ENCODE data around the gene A2ML1.
"Not testable (repeated sequence)": the region's sequence is repeated elsewhere in the genome, so short reads cannot be mapped to it uniquely, and the experiment has no call there.

Gene A2ML1

GRCh38 chr12:8849876-8850275 is 27.5 kb downstream of the A2ML1 start:
- DNase-seq (ENCODE audit: low spot score in 2 of 2): no peak
- H3K27me3 Mint-ChIP-seq: peaks cover 6% of the 10 kb centered on the region
- no peak overlapping the region for H3K27ac Mint-ChIP-seq
- H3K9me3 Mint-ChIP-seq: no peaks in the 10 kb centered on the region
- no peak for ATAC-seq (ENCODE audit: low read depth)
- H3K4me1 Mint-ChIP-seq: no peaks in the 10 kb centered on the region
- H3K4me3 Mint-ChIP-seq: no peak overlapping the region
- no peaks in the 10 kb centered on the region for H3K36me3 Mint-ChIP-seq

GRCh38 chr12:8852119-8852518 is 29.7 kb downstream of the A2ML1 start:
- Mint-ChIP-seq H3K27ac (no peak overlapping the region), H3K4me1 (no peaks in the 10 kb centered on the region), H3K27me3 (peaks cover 4% of the 10 kb centered on the region), H3K9me3 (no peaks in the 10 kb centered on the region), H3K4me3 (no peak overlapping the region), H3K36me3 (no peaks in the 10 kb centered on the region)
- no peak for ATAC-seq (ENCODE audit: low read depth)
- DNase-seq (ENCODE audit: low spot score in 2 of 2): no peak

DNA sequence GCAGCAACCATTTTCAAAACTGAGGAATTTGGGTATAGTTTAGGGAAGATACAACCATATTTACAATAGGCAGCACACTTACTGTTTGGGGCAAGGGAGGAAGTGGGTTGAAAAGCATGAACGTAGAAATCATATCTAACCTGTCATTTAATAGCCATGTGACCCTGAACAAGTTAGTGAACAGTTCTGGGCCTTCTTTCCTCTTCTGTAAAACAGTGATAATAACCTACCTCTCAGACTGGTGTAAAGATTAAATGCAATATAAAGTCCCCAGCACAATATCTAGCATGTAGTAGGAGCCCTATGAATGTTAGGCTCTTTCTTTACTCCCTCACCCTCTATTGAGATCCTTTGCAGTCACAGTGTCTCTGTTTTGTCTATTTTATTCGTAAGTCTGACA is 33.5 kb downstream of the A2ML1 start:
- Mint-ChIP-seq H3K9me3 (no peaks in the 10 kb centered on the region), H3K27ac (no peak overlapping the region), H3K27me3 (peaks cover 2% of the 10 kb centered on the region), H3K36me3 (no peaks in the 10 kb centered on the region), H3K4me3 (no peak overlapping the region), H3K4me1 (no peaks in the 10 kb centered on the region)
- DNase-seq (ENCODE audit: low spot score in 2 of 2) (no peak), ATAC-seq (ENCODE audit: low read depth) (no peak)

DNA sequence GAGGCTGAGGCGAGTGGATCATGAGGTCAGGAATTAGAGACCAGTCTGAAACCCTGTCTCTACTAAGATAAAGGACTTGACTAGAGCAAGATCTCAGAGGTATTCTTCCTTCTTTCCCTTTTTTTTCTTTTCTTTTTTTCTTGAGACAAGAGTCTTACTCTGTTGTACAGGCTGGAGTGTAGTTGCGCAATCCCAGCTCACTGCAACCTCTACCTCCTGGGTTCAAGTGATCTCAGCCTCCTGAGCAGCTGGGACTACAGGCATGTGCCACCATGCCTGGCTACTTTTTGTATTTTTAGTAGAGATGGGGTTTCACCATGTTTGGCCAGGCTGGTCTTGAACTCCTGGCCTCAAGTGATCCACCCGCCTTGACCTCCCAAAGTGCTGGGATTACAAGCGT is 37.0 kb downstream of the A2ML1 start:
- DNase-seq (ENCODE audit: low spot score in 2 of 2); H3K4me1 Mint-ChIP-seq; H3K27ac Mint-ChIP-seq; H3K4me3 Mint-ChIP-seq; H3K36me3 Mint-ChIP-seq; H3K27me3 Mint-ChIP-seq; H3K9me3 Mint-ChIP-seq; ATAC-seq (ENCODE audit: low read depth): not testable (repeated sequence)

- Mint-ChIP-seq H3K27ac (no peak overlapping the region), H3K4me1 (no peaks in the 10 kb centered on the region), H3K9me3 (no peaks in the 10 kb centered on the region), H3K4me3 (no peak overlapping the region), H3K27me3 (peaks cover 2% of the 10 kb centered on the region), H3K36me3 (no peaks in the 10 kb centered on the region)
- ATAC-seq (ENCODE audit: low read depth): peak; percentile 44
- peak in 1 of 2 donors; percentile 12 for DNase-seq (ENCODE audit: low spot score in 2 of 2)
These were observed 37.9 kb downstream of the A2ML1 start for GRCh38 chr12:8860165-8860961.

DNA sequence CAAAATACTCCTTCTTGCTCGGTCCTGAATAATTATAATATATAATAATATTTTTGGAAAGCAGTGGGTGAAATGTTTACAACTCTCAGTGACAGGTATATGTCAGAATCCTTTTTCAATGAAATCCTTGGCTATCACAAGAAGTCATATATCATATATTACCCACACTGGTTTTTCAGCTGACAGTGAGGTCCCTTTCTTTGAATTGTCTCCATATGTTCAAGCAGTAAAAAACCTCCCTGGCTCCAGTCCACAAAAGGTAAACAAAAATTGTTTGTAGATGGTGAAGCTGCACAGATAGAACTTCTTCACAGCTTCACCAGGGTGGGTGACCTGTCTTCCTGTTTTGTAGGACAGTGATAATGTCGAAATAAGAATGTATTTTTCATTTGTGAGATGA is 44.0 kb downstream of the A2ML1 start:
- Mint-ChIP-seq H3K27me3 (peaks cover 2% of the 10 kb centered on the region), H3K36me3 (no peaks in the 10 kb centered on the region), H3K27ac (no peak overlapping the region), H3K4me3 (no peak overlapping the region), H3K4me1 (no peaks in the 10 kb centered on the region), H3K9me3 (no peaks in the 10 kb centered on the region)
- DNase-seq (ENCODE audit: low spot score in 2 of 2) (no peak), ATAC-seq (ENCODE audit: low read depth) (no peak)

DNA sequence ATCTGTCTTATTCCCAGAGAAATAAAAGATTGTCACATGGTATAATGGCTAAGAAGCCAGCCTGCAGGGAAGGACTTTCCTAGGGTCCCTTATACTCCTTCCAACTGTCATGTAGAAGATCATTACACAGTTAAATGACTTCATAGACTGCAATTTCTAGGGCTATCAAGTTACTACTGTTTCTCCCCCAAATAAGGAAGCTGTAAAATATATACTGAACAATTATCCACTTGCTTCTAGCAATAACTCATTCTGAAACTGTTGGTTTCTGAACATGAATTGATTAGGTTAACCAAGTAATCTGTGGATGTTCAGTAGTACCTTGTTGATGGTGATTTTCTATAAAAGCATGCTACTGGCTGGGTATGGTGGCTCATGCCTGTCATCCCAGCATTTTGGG is 44.6 kb downstream of the A2ML1 start:
- Mint-ChIP-seq H3K9me3 (no peaks in the 10 kb centered on the region), H3K27ac (no peak overlapping the region), H3K4me1 (no peaks in the 10 kb centered on the region), H3K4me3 (no peak overlapping the region), H3K36me3 (no peaks in the 10 kb centered on the region), H3K27me3 (peaks cover 2% of the 10 kb centered on the region)
- ATAC-seq (ENCODE audit: low read depth) (no peak), DNase-seq (ENCODE audit: low spot score in 2 of 2) (no peak)

GRCh38 chr12:8867786-8868185 is 45.4 kb downstream of the A2ML1 start:
- Mint-ChIP-seq H3K27me3 (peaks cover 2% of the 10 kb centered on the region), H3K27ac (no peak overlapping the region), H3K36me3 (no peaks in the 10 kb centered on the region), H3K4me3 (no peak overlapping the region), H3K4me1 (no peaks in the 10 kb centered on the region), H3K9me3 (no peaks in the 10 kb centered on the region)
- DNase-seq (ENCODE audit: low spot score in 2 of 2) (no peak), ATAC-seq (ENCODE audit: low read depth) (no peak)

DNA sequence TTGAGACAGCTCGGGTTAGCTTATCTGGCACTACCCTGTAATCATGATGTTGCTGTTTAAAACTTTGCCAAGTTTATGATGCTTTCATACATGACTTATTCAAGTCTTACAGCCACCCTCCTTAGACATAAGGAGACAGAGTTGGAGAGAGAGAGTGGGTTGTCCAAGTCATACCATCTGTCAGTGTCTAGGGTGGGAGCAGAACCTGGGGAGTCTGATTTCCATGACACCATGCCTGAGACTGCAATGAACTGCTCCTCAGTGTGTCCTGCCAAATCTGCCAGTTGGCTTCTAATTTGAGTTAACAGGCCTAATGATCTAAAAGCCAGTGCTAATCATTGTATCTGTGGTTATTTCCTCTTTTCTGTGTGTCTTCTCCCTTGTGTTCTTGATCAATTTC is 48.2 kb downstream of the A2ML1 start:
- peaks cover 3% of the 10 kb centered on the region for H3K27me3 Mint-ChIP-seq
- no peaks in the 10 kb centered on the region for H3K9me3 Mint-ChIP-seq
- no peaks in the 10 kb centered on the region for H3K4me1 Mint-ChIP-seq
- DNase-seq (ENCODE audit: low spot score in 2 of 2): no peak
- no peak overlapping the region for H3K27ac Mint-ChIP-seq
- H3K4me3 Mint-ChIP-seq: no peak overlapping the region
- ATAC-seq (ENCODE audit: low read depth): no peak
- H3K36me3 Mint-ChIP-seq: no peaks in the 10 kb centered on the region

DNA sequence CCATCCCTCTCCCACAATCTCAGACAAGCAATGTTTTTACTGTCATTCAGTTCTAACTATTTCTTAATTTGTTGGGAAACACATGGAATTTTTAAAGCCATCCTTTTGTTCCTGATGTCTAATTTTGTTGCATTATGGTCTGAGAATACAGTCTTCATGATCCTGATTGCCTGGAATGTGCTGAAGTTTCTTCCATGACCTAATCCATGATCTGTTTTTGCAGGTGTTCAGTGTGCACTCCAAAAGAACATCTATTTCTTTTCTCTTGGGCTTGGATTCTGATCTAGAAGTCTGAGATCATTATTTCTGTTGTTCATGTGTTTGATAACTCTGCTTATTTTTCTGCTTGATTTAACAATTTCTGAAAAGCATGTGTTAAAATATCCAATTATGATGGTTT is 48.6 kb downstream of the A2ML1 start:
- Mint-ChIP-seq H3K9me3 (no peaks in the 10 kb centered on the region), H3K4me3 (no peak overlapping the region), H3K27ac (no peak overlapping the region), H3K36me3 (no peaks in the 10 kb centered on the region), H3K27me3 (peaks cover 5% of the 10 kb centered on the region), H3K4me1 (no peaks in the 10 kb centered on the region)
- no peak for DNase-seq (ENCODE audit: low spot score in 2 of 2)
- ATAC-seq (ENCODE audit: low read depth): no peak

DNA sequence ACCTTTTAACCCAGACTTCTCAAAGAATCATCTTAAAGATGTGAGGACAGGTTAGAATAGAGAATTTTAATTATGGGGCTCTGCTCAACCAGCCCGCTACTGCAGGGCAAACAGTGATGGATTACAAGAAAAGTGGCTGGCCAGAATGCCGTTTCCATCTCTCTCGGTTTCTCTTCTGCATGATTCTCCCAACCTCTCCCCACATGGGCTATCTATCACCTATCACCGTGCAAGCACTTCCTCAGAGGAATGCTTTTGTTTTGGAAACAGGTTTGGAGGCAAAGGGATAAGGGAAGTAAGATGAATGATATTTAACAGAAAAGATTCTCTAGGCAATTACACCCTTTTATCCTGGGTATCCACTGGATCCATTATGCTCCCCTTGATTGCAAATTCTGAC is 54.5 kb downstream of the A2ML1 start:
- H3K27ac Mint-ChIP-seq: no peak overlapping the region
- ATAC-seq (ENCODE audit: low read depth) (no peak), DNase-seq (ENCODE audit: low spot score in 2 of 2) (no peak)
- no peaks in the 10 kb centered on the region for H3K36me3 Mint-ChIP-seq
- no peaks in the 10 kb centered on the region for H3K4me1 Mint-ChIP-seq
- no peaks in the 10 kb centered on the region for H3K9me3 Mint-ChIP-seq
- H3K4me3 Mint-ChIP-seq: no peak overlapping the region
- peaks cover 3% of the 10 kb centered on the region for H3K27me3 Mint-ChIP-seq

DNA sequence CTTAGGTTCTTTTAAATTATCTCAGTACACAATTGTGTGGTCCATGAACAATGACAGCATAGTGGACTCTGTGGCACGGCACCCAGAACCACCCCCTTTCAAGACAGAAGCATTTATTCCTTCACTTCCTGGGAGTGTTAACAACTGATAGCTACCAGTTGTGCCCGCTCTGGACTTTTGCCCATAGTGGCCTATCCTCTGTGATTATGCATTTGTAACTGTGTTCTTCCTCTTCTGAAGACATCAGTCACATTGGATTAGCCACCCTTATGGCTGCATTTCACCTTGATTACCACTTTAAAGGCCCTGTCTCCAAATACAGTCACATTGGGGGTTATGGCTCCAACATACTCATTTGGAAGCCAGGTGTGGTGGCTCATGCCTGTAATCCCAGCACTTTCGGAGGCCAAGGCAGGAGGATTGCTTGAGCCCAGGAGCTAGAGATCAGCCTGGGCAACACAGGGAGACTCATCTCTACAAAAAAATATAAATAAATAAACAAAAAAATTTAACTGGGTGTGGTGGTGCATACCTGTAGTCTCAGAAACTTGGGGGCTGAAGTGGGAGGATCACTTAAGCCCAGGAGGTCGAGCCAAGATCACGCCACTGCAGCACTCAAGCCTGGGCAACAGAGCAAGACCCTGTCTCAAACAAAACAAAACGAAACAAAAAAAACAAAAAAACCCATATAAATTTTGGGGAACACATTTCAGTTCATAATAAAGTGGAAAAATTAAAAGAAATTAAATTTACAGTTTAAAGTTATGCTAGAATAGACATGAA is 64.3 kb downstream of the A2ML1 start:
- Mint-ChIP-seq H3K9me3 (no peaks in the 10 kb centered on the region), H3K4me3 (no peak overlapping the region), H3K27me3 (peaks cover 3% of the 10 kb centered on the region), H3K36me3 (no peaks in the 10 kb centered on the region), H3K27ac (no peak overlapping the region), H3K4me1 (peaks cover 5% of the 10 kb centered on the region)
- ATAC-seq (ENCODE audit: low read depth) (no peak), DNase-seq (ENCODE audit: low spot score in 2 of 2) (no peak)

GRCh38 chr12:8887285-8887715 is 64.9 kb downstream of the A2ML1 start:
- ATAC-seq (ENCODE audit: low read depth) (no peak), DNase-seq (ENCODE audit: low spot score in 2 of 2) (no peak)
- Mint-ChIP-seq H3K27ac (no peak overlapping the region), H3K4me1 (peaks cover 5% of the 10 kb centered on the region), H3K4me3 (no peak overlapping the region), H3K9me3 (no peaks in the 10 kb centered on the region), H3K36me3 (no peaks in the 10 kb centered on the region), H3K27me3 (peaks cover 3% of the 10 kb centered on the region)

DNA sequence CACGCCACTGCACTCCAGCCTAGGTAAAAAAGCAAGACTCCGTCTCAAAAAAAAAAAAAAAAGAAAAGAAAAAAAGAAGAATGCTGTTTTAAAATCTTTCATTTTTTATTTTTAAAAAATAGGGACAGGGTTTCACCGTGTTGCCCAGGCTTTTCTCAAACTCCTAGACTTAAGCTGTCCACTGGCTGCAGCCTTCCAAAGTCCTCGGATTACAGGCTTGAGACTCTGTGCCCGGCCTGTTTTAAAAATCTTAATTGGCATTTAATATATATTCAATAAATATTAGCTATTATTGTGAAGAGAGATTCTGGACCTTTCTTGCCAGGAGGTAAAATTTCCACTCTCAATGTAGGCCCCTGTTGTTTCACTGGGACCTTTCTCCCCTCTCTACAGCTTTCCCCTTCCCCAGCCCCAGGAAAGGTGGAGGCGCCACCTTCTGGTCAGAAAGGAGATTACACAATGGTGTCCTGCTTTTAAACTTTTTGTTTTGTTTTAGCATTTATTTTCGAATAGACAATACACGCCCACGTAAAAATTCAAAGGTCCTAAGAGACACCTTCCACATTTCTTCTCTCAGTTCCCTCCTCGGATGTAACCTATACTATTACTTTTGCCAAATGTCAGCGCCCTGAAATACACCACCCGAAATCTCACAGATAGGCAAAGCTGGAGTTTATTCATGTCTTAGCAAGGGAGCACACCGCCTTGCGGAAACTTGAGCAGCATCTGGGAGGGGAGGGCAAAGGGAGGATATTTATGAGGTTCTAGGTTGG is 68.1 kb downstream of the A2ML1 start:
- H3K4me1 Mint-ChIP-seq: peaks cover 5% of the 10 kb centered on the region
- no peaks in the 10 kb centered on the region for H3K27me3 Mint-ChIP-seq
- H3K4me3 Mint-ChIP-seq: peak overlapping the region; percentile 92
- no peaks in the 10 kb centered on the region for H3K9me3 Mint-ChIP-seq
- peak overlapping the region; percentile 76 for H3K27ac Mint-ChIP-seq
- no peaks in the 10 kb centered on the region for H3K36me3 Mint-ChIP-seq
- peak; percentile 74 for ATAC-seq (ENCODE audit: low read depth)
- peak; percentile 59 to 71 for DNase-seq (ENCODE audit: low spot score in 2 of 2)
